Measurements from ENCODE around the gene BMAL1.

BMAL1 gene

DNA sequence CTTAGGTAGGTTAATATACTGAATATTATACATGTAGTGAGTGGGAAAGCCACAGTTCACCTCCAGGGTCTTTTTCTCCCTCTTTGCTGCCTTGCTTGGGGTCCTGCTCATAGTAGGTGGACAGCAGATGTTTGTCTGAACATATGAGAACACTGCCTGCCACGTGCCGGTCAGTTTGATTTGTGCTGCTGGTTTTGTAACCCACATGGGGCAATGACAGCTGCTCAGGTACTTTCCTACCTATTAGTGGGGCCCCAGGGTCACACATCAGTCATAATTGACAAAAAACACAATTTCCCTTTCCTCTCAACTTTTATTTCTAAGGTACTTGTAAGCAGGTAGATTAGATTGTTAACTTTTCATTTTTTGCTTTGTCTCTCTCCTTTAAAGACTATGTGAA is 43.8 kb downstream of the BMAL1 start:
- Histone ChIP-seq H3K27me3 (ENCODE audit: control insufficient read depth in 5 of 5, insufficient read depth in 4 of 5, low read length in 5 of 5) (no peaks in the 10 kb centered on the region), H3K4me3 (ENCODE audit: low read depth in 1 of 5, low read length in 5 of 5) (no peak overlapping the region), H3K4me1 (ENCODE audit: control insufficient read depth in 5 of 5, insufficient read depth in 5 of 5, low read length in 5 of 5) (peaks cover 0 to 37% (median 34%) of the 10 kb centered on the region in 5 donors), H3K9ac (ENCODE audit: low read length in 5 of 5) (no peak overlapping the region), H3K27ac (ENCODE audit: low read depth, low read length) (no peak overlapping the region), H3K9me3 (ENCODE audit: control insufficient read depth in 5 of 5, low read length in 5 of 5) (no peaks in the 10 kb centered on the region), H3K36me3 (ENCODE audit: control insufficient read depth in 5 of 5, insufficient read depth in 5 of 5, low read length in 5 of 5) (peaks cover 0 to 8% (median 3%) of the 10 kb centered on the region in 5 donors)

DNA sequence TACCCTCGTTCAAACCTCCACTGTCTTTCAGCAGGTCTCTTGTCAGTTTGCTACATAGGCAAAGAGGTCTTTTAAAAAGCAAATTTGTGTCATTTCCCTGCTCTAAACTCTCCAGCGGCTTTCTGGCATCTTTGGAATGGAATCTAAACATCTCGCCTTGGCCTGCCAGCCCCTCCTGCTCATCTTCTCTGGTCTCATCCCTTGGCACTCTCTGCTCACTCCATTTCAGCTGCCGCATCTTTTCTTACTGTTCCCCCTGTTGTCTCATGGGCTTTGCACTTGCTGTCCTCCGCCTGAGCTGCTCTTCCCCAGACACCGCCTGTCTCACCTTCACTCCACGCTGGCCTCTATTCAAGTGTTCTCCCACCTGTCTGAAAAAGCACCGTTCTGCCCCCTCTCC is 46.6 kb downstream of the BMAL1 start:
- H3K4me1 ChIP-seq (ENCODE audit: control insufficient read depth in 5 of 5, insufficient read depth in 5 of 5, low read length in 5 of 5) = peaks cover 0 to 20% (median 17%) of the 10 kb centered on the region in 5 donors
- no peak overlapping the region for H3K4me3 ChIP-seq (ENCODE audit: low read depth in 1 of 5, low read length in 5 of 5)
- H3K27me3 ChIP-seq (ENCODE audit: control insufficient read depth in 5 of 5, insufficient read depth in 4 of 5, low read length in 5 of 5) = no peaks in the 10 kb centered on the region
- no peak overlapping the region for H3K9ac ChIP-seq (ENCODE audit: low read length in 5 of 5)
- H3K27ac ChIP-seq (ENCODE audit: low read depth, low read length) = no peak overlapping the region
- peaks cover 0 to 8% (median 3%) of the 10 kb centered on the region in 5 donors for H3K36me3 ChIP-seq (ENCODE audit: control insufficient read depth in 5 of 5, insufficient read depth in 5 of 5, low read length in 5 of 5)
- no peaks in the 10 kb centered on the region for H3K9me3 ChIP-seq (ENCODE audit: control insufficient read depth in 5 of 5, low read length in 5 of 5)

DNA sequence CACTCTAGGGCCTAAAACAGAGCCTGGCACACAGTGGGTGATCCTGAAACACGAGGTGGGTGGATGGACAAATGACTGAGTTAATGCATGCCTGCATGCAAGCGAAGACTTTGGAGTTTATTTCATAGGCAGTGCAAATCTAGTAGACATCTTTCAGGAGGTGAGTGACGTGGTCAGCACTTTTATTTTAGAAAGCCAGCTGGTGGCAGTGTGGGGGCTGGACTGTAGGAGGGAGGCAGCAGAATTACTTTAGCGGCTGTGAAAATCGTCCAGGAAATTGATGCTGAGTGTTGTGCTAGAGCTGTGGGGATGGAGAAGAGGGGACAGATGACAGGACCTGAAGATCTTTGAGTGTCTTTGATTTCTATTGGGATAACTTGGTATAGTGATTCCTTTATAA is 47.1 kb downstream of the BMAL1 start:
- Histone ChIP-seq H3K4me1 (ENCODE audit: control insufficient read depth in 5 of 5, insufficient read depth in 5 of 5, low read length in 5 of 5) (peaks cover 0 to 19% (median 15%) of the 10 kb centered on the region in 5 donors), H3K4me3 (ENCODE audit: low read depth in 1 of 5, low read length in 5 of 5) (no peak overlapping the region), H3K9me3 (ENCODE audit: control insufficient read depth in 5 of 5, low read length in 5 of 5) (no peaks in the 10 kb centered on the region), H3K27ac (ENCODE audit: low read depth, low read length) (no peak overlapping the region), H3K27me3 (ENCODE audit: control insufficient read depth in 5 of 5, insufficient read depth in 4 of 5, low read length in 5 of 5) (no peaks in the 10 kb centered on the region), H3K9ac (ENCODE audit: low read length in 5 of 5) (no peak overlapping the region), H3K36me3 (ENCODE audit: control insufficient read depth in 5 of 5, insufficient read depth in 5 of 5, low read length in 5 of 5) (peaks cover 0 to 8% (median 3%) of the 10 kb centered on the region in 5 donors)

DNA sequence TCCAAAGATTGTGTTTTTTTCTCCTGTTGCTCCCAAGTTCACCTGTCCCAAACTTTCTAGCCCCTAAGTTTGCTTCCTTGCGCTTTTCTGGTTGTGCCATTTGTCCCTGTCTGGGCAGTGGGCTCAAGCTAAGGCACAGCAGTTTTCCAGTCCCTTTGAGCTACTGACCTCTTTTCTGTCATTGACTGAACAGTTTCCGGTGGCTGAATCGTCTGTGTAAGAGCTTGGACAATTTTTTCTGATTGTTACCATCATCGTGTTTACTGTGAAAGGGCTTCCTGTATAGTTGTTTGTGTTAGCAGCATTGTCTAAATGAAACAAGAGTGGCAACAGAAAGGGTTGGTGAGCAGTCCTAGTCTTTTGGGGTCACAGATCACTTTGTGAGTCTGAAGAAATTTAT is 49.8 kb downstream of the BMAL1 start:
- Histone ChIP-seq H3K27me3 (ENCODE audit: control insufficient read depth in 5 of 5, insufficient read depth in 4 of 5, low read length in 5 of 5) (no peaks in the 10 kb centered on the region), H3K27ac (ENCODE audit: low read depth, low read length) (peak overlapping the region; percentile 35), H3K36me3 (ENCODE audit: control insufficient read depth in 5 of 5, insufficient read depth in 5 of 5, low read length in 5 of 5) (peaks cover 0 to 3% (median under 1%) of the 10 kb centered on the region in 5 donors), H3K4me1 (ENCODE audit: control insufficient read depth in 5 of 5, insufficient read depth in 5 of 5, low read length in 5 of 5) (peaks cover 0 to 43% (median 38%) of the 10 kb centered on the region in 5 donors), H3K9ac (ENCODE audit: low read length in 5 of 5) (peak overlapping the region in 1 of 5 donors; percentile 3), H3K9me3 (ENCODE audit: control insufficient read depth in 5 of 5, low read length in 5 of 5) (no peaks in the 10 kb centered on the region), H3K4me3 (ENCODE audit: low read depth in 1 of 5, low read length in 5 of 5) (no peak overlapping the region)

DNA sequence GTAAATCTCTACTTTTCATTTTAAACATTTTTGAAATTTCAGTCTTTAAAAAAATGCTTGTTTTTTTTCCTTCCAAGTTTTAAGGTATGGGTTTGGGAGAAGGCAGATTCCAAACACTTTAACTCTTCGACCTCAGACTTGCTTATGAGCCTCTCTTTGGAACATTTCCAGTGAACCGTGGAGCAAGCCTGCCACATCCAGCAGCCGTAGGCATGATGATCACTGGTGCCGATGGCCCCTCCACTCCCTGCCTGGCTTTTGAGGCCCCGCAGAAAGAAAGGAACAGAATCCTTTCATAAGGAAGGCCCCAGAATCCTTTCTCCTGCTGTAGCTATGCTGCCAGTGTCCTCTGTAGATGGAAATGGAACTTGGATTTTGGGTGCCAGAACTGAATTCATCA is 50.7 kb downstream of the BMAL1 start:
- Histone ChIP-seq H3K4me1 (ENCODE audit: control insufficient read depth in 5 of 5, insufficient read depth in 5 of 5, low read length in 5 of 5) (peaks cover 2 to 51% (median 46%) of the 10 kb centered on the region in 5 donors), H3K36me3 (ENCODE audit: control insufficient read depth in 5 of 5, insufficient read depth in 5 of 5, low read length in 5 of 5) (no peaks in the 10 kb centered on the region), H3K27me3 (ENCODE audit: control insufficient read depth in 5 of 5, insufficient read depth in 4 of 5, low read length in 5 of 5) (no peaks in the 10 kb centered on the region), H3K27ac (ENCODE audit: low read depth, low read length) (peak overlapping the region; percentile 35), H3K9ac (ENCODE audit: low read length in 5 of 5) (no peak overlapping the region), H3K4me3 (ENCODE audit: low read depth in 1 of 5, low read length in 5 of 5) (no peak overlapping the region), H3K9me3 (ENCODE audit: control insufficient read depth in 5 of 5, low read length in 5 of 5) (no peaks in the 10 kb centered on the region)

DNA sequence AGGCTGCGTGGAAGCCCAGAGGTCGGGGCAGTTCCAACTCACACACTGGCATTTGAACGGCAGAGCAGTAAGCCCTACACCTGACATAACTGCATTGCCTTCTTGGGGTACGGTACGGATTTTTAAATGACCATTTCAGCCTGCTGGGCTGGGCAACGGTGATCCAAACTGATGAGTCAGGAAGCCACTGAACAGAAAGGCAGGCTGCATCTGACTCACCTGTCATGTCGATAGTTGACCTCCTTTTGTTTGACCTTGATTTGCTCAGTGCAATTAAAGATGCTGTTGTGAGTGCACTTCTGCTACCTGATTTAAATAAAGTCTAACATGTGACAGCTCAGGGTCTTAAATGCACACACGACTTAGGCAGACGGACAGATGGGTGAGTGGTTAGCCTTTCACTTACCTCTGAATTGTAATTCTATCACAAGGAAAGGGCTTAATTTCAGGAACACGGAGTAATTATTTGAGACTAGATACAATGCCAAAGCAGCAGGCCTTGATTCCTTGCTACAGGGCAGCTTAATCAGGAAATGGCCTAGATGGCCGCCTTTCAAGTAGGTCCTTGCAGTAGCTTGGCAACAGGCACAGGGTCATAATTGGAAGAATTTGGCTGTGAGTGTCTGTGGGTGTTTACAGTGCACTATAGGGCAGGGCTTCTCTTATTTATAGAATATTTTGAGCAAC is 52.2 kb downstream of the BMAL1 start:
- Histone ChIP-seq H3K27me3 (ENCODE audit: control insufficient read depth in 5 of 5, insufficient read depth in 4 of 5, low read length in 5 of 5) (no peaks in the 10 kb centered on the region), H3K4me3 (ENCODE audit: low read depth in 1 of 5, low read length in 5 of 5) (no peak overlapping the region), H3K4me1 (ENCODE audit: control insufficient read depth in 5 of 5, insufficient read depth in 5 of 5, low read length in 5 of 5) (peaks cover 2 to 64% (median 60%) of the 10 kb centered on the region in 5 donors), H3K9me3 (ENCODE audit: control insufficient read depth in 5 of 5, low read length in 5 of 5) (no peaks in the 10 kb centered on the region), H3K9ac (ENCODE audit: low read length in 5 of 5) (peak overlapping the region in 1 of 5 donors; percentile 33), H3K27ac (ENCODE audit: low read depth, low read length) (peak overlapping the region; percentile 3), H3K36me3 (ENCODE audit: control insufficient read depth in 5 of 5, insufficient read depth in 5 of 5, low read length in 5 of 5) (no peaks in the 10 kb centered on the region)

DNA sequence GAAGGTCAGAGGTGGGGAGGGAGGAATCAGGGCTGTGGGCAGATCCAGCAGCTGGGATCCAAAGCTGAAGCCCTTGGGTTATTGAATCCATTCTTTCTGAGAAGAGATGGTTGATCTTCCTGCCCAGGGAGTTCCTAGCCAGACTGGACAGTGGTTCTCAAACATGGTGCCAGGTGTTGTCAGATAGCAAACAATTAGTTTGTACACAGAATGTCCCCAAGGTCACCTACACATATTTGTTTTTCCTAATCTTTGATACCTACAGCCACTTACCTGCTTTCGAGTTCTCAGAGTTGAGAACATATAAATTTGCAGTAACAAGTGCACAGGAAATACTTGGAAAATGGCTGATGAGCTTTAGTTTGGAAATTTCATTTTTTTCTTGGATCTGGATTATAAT is 54.5 kb downstream of the BMAL1 start:
- H3K9ac ChIP-seq (ENCODE audit: low read length in 5 of 5) = peak overlapping the region in 1 of 5 donors; percentile 29
- H3K9me3 ChIP-seq (ENCODE audit: control insufficient read depth in 5 of 5, low read length in 5 of 5) = no peaks in the 10 kb centered on the region
- H3K4me1 ChIP-seq (ENCODE audit: control insufficient read depth in 5 of 5, insufficient read depth in 5 of 5, low read length in 5 of 5) = peaks cover 4 to 78% (median 74%) of the 10 kb centered on the region in 5 donors
- H3K4me3 ChIP-seq (ENCODE audit: low read depth in 1 of 5, low read length in 5 of 5) = no peak overlapping the region
- no peaks in the 10 kb centered on the region for H3K27me3 ChIP-seq (ENCODE audit: control insufficient read depth in 5 of 5, insufficient read depth in 4 of 5, low read length in 5 of 5)
- H3K27ac ChIP-seq (ENCODE audit: low read depth, low read length) = peak overlapping the region; percentile 89
- no peaks in the 10 kb centered on the region for H3K36me3 ChIP-seq (ENCODE audit: control insufficient read depth in 5 of 5, insufficient read depth in 5 of 5, low read length in 5 of 5)

DNA sequence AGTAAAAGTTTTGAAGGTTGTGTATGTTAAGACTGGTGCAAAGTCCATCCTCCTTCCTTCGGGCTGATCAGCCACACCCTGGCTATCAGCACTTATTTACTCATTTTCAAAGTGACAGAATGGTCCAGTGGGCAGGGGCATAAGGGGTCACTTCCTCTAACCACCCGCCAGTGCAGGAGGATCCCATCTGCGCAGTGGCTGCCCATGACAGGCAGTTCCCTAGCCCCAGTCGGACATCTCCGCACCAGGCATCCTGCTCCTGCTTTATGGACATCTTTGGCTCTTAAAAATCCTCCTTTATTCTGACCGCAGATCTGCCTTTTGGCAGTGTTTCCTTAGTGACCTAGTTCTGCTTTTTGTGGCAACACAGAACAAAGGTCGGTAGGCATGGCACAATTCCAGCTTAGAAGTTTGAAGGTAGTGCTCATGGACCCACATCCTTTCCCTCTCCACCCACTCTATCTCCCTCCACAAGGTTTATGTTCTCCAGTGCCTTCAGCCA is 55.9 kb downstream of the BMAL1 start:
- H3K4me1 ChIP-seq (ENCODE audit: control insufficient read depth in 5 of 5, insufficient read depth in 5 of 5, low read length in 5 of 5) = peaks cover 6 to 85% (median 73%) of the 10 kb centered on the region in 5 donors
- peak overlapping the region; percentile 89 for H3K27ac ChIP-seq (ENCODE audit: low read depth, low read length)
- H3K36me3 ChIP-seq (ENCODE audit: control insufficient read depth in 5 of 5, insufficient read depth in 5 of 5, low read length in 5 of 5) = no peaks in the 10 kb centered on the region
- no peaks in the 10 kb centered on the region for H3K27me3 ChIP-seq (ENCODE audit: control insufficient read depth in 5 of 5, insufficient read depth in 4 of 5, low read length in 5 of 5)
- peak overlapping the region in 1 of 5 donors; percentile 32 for H3K9ac ChIP-seq (ENCODE audit: low read length in 5 of 5)
- H3K9me3 ChIP-seq (ENCODE audit: control insufficient read depth in 5 of 5, low read length in 5 of 5) = no peaks in the 10 kb centered on the region
- H3K4me3 ChIP-seq (ENCODE audit: low read depth in 1 of 5, low read length in 5 of 5) = peak overlapping the region in 1 of 5 donors; percentile 24

DNA sequence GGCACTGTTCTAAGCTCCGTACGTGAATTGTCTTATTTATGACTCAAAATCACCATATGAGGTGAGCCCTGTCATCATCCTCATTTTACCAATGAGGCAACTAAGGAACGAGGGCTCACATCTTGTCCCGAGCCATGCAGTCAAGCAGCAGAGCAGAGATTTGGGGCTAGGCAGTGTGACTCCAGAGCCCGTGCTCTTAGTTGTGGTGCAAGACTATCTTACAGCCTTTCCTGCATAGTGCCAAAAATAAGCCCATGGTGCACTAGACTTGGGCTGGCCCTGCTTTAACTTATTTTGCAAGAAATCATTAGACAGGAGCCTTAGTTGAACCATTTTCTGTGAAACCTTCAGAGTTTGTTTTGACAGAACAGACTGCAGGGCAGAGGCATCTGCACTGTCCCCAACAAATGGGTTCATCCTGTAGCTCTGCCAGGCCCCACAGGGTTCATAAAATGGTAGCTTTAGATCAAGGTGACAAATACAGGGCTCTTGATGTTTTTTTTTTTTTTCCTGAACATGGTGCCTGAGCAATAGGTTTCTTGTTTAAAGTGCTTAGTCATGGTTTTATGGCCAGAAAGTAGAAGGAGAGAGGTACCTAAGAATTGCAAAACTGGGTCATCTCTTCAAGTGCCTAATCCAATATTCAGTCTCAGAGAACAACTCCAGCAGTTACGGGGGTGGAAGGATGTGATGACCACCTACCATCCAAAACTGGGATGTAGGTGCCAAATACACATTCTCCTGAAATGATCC is 56.6 kb downstream of the BMAL1 start:
- H3K4me3 ChIP-seq (ENCODE audit: low read depth in 1 of 5, low read length in 5 of 5) = peak overlapping the region in 1 of 5 donors; percentile 24
- peak overlapping the region in 1 of 5 donors; percentile 8 for H3K9ac ChIP-seq (ENCODE audit: low read length in 5 of 5)
- no peaks in the 10 kb centered on the region for H3K9me3 ChIP-seq (ENCODE audit: control insufficient read depth in 5 of 5, low read length in 5 of 5)
- H3K27ac ChIP-seq (ENCODE audit: low read depth, low read length) = peak overlapping the region; percentile 89
- H3K36me3 ChIP-seq (ENCODE audit: control insufficient read depth in 5 of 5, insufficient read depth in 5 of 5, low read length in 5 of 5) = no peaks in the 10 kb centered on the region
- no peaks in the 10 kb centered on the region for H3K27me3 ChIP-seq (ENCODE audit: control insufficient read depth in 5 of 5, insufficient read depth in 4 of 5, low read length in 5 of 5)
- peaks cover 10 to 91% (median 79%) of the 10 kb centered on the region in 5 donors for H3K4me1 ChIP-seq (ENCODE audit: control insufficient read depth in 5 of 5, insufficient read depth in 5 of 5, low read length in 5 of 5)

DNA sequence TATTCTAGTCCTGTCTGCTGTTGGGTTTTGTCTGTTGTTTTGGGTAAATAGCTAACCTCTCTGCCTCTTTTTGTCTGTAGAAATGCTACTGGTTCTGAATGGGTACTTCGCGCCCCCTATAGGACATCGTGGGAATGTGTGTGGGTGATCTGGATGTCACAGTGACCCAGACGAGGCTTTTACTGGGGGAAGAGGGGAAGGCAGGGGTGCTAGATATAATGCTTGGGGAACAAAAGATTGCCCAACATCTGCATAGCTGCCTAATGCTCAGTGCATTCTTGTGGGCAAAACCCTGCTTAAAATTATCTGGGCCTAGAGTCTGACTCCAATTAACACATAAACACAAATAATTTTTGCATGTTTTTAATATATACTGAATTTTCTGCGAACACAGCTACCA is 57.7 kb downstream of the BMAL1 start:
- Histone ChIP-seq H3K27ac (ENCODE audit: low read depth, low read length) (peak overlapping the region; percentile 89), H3K27me3 (ENCODE audit: control insufficient read depth in 5 of 5, insufficient read depth in 4 of 5, low read length in 5 of 5) (no peaks in the 10 kb centered on the region), H3K4me1 (ENCODE audit: control insufficient read depth in 5 of 5, insufficient read depth in 5 of 5, low read length in 5 of 5) (peaks cover 10 to 91% (median 79%) of the 10 kb centered on the region in 5 donors), H3K9me3 (ENCODE audit: control insufficient read depth in 5 of 5, low read length in 5 of 5) (no peaks in the 10 kb centered on the region), H3K4me3 (ENCODE audit: low read depth in 1 of 5, low read length in 5 of 5) (no peak overlapping the region), H3K9ac (ENCODE audit: low read length in 5 of 5) (no peak overlapping the region), H3K36me3 (ENCODE audit: control insufficient read depth in 5 of 5, insufficient read depth in 5 of 5, low read length in 5 of 5) (no peaks in the 10 kb centered on the region)
